Astrocyte of the hippocampus (primary cell): ENCODE results near the gene TWF2.

ENCODE experiments used
- DNase-seq: peaks from one replicate; pipeline ENCODE4 v3.0.0; 2011; ENCODE audit warnings: low read depth, low spot score

Gene TWF2

GRCh38 chr3:52257911-52258310 is 19.0 kb upstream of the TWF2 start:
- DNase-seq = peak; percentile 52

- DNase-seq = no peak
These were observed 17.7 kb upstream of the TWF2 start for GRCh38 chr3:52256622-52257021.

- no peak for DNase-seq
These were observed 17.2 kb upstream of the TWF2 start for GRCh38 chr3:52256159-52256558.

- no peak for DNase-seq
These were observed 15.7 kb upstream of the TWF2 start for GRCh38 chr3:52254608-52255007.

GRCh38 chr3:52253314-52254304 is 14.7 kb upstream of the TWF2 start:
- DNase-seq = no peak

GRCh38 chr3:52250122-52250521 is 11.2 kb upstream of the TWF2 start:
- DNase-seq = no peak

- DNase-seq = no peak
These were observed 10.7 kb upstream of the TWF2 start for GRCh38 chr3:52249683-52250082.

- no peak for DNase-seq
These were observed 10.0 kb upstream of the TWF2 start for GRCh38 chr3:52248816-52249547.

- no peak for DNase-seq
These were observed 9.2 kb upstream of the TWF2 start for GRCh38 chr3:52248165-52248541.

- DNase-seq = no peak
These were observed 8.6 kb upstream of the TWF2 start for GRCh38 chr3:52247409-52248164.

GRCh38 chr3:52246728-52247408 is 7.9 kb upstream of the TWF2 start:
- DNase-seq = no peak

GRCh38 chr3:52246264-52246620 is 7.3 kb upstream of the TWF2 start:
- no peak for DNase-seq

- DNase-seq = peak; percentile 79
These were observed 6.6 kb upstream of the TWF2 start, which contains the start of gene PPM1M for GRCh38 chr3:52245322-52246263. Gene PPM1M, plus strand, starts transcription at chr3:52245759. Its CDS starts 66 bp downstream, at chr3:52245825.

GRCh38 chr3:52243791-52244628 is 5.1 kb upstream of the TWF2 start:
- DNase-seq = no peak

- no peak for DNase-seq
These were observed 3.1 kb upstream of the TWF2 start for GRCh38 chr3:52242039-52242438.

GRCh38 chr3:52240886-52241370 is 2.0 kb upstream of the TWF2 start:
- DNase-seq = no peak

GRCh38 chr3:52240059-52240885 is 1.3 kb upstream of the TWF2 start:
- peak; percentile 69 for DNase-seq

GRCh38 chr3:52238193-52238760 is 681 bp downstream of the TWF2 start:
- DNase-seq = peak; percentile 41
